GM12873 (cell line): Measurements from ENCODE around the gene PNLIP.

Experiments used
- TF ChIP-seq, protein P1 (sequence below): IDR thresholded peaks from 2 replicates; pipeline ENCODE4 v1.5.1; 2012; ENCODE audit warnings: low read depth, mild to moderate bottlenecking, moderate library complexity, low read length, control low read depth; ENCODE audit not compliant: insufficient read depth; ENCODE audit errors: missing control alignments

The PNLIP gene

DNA sequence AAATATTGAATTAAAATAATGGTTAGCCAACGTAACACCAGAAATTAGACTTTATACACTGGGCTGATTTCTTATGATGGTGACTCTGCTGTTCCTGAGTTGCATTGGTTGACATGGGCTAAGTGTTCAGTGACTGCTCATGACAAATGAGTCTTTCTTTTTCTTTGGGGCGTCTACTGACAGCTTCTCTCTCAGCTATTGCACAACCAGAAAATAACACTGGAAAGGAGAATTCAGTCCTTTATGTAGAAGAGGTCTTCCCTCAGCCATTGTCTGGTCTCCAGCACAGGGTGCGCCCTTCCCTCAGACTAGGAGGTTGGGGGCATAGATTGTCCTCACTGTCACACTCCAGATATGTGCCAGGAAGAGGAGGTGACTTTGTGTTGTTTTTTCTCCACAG lies 21.6 kb downstream of the PNLIP start:
- TF ChIP-seq, protein P1, sequence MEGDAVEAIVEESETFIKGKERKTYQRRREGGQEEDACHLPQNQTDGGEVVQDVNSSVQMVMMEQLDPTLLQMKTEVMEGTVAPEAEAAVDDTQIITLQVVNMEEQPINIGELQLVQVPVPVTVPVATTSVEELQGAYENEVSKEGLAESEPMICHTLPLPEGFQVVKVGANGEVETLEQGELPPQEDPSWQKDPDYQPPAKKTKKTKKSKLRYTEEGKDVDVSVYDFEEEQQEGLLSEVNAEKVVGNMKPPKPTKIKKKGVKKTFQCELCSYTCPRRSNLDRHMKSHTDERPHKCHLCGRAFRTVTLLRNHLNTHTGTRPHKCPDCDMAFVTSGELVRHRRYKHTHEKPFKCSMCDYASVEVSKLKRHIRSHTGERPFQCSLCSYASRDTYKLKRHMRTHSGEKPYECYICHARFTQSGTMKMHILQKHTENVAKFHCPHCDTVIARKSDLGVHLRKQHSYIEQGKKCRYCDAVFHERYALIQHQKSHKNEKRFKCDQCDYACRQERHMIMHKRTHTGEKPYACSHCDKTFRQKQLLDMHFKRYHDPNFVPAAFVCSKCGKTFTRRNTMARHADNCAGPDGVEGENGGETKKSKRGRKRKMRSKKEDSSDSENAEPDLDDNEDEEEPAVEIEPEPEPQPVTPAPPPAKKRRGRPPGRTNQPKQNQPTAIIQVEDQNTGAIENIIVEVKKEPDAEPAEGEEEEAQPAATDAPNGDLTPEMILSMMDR, result no peak

DNA sequence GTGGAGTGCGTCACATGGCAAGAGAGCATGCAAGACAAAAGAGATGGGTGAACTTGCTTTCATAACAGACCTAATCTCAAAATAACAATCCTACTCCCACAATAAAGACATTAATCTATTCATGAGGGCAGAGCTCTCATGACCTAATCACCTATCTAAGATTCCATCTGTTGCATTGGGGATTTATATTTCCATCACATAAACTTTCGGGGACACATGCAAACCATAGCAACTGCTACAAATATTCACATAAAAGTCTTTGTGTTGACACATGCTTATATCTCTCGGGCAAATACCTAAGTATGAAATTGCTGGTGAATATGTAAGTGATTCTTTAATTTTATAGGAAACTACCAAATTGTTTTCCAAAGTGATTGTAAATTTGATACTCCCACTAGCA lies 29.1 kb downstream of the PNLIP start:
- TF ChIP-seq, protein P1, result no peak

DNA sequence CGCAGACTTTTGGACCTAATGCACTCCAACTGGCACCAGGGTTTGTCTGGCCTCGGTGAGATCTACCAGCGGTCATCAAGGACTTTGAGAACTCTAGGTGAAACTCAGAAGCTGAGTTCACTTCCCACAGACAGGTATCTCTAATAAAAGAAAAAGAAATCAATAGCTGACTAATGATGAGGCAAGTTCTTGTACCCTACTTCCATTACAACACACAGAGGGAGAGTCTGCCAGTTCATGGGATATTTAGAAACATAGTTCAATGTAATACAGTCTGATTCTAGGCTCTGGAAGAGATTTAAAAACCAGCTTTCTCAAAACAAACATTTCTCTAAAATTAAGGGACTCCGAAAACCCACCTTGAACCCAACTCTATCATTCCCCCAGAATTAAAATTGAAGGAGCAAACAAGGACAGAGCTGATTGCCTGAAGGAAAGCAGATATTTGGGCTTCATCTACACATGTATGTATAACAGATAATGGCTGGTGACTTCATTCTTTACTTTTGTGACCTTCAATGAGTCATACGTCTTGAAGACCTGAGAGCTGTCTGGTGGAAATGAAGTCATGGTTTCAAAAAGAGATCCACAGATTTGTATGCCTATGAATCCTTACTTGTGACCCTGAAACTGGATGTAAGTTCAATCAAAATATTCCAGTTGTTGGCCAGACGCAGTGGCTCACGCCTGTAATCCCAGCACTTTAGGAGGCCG lies 42.3 kb downstream of the PNLIP start:
- TF ChIP-seq, protein P1, result no peak

DNA sequence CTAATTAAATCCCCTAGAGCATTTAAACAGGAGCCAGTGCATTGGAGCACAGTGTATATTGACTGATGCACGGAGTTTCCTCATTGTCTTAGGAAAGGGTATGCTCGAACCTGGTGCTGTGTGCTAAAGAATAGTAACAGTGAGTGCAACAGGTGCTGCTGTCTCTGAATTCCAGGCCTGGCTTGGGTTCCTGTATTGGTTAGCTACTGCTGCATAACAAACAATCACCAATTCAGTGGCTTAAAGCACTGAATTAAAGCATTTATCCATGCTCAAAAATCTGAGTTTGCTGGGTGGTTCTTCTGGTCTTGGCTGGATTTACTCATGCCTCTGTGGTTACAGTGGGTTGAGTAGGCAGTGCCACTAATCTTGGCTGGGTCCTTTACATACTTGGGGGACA lies 43.3 kb downstream of the PNLIP start:
- TF ChIP-seq, protein P1, result no peak

DNA sequence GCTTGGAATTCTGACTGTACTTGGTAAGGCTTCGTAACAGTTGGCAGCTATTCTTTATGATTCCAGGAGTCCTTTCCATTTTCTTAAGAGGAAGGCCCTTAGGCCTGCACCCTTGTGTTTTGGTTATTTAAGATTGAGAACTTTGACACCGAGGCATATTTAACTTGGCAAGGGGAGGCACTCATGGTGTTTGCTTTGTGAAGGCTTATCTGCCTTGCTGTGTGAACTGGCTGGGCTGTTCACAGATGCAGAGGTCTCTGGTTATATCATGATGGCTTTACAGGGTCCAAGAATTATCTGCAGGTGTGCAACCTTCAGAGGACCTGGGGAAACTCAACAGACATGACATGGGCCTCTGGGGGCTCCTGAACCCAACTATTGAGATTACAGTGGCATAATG lies 44.2 kb downstream of the PNLIP start:
- TF ChIP-seq, protein P1, result no peak

DNA sequence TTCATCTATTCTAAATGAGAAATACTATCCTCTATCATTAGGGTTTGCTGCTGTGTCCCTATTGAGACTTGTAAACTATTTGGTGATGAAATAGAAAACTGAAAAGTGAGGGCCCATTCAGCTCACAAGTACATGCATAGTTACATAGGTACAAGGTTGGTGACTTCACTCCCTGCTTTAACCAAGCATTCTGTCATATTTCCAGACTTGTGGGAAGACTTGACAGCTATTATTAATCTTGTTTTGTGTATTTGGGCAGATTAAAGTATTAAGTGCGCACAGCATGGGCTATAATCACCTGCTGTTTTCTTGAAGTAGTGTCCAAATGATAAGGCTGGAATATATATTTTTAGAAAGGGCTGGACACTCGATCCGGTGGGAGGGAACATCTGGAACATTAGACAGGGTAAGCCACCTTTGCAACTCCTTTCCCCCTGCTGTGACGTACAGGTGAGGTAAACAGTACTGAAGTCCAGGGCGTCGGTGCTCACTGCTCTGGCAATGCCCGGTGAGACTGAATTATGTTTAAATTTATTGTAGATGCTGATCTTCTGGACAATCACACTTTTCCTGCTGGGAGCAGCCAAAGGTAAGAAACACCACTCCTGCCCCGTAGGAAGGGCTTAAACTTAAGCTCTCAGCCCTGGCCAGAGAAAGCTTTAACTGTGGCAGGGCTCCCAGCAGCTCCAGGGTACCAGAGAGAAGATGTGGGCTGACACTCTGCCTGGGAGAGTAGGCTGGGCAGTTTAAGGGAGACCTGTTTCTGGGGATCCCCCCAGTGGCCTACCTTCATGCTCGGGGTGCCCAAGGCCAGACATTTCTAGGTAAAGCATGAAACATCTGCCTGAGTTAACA lies 45.1 kb downstream of the PNLIP start, which contains the start of gene PNLIPRP1:
Gene PNLIPRP1 (plus strand): TSS at position 370 of the 855 bp plus-strand sequence. CDS start 171 bp downstream, at position 541.
- TF ChIP-seq, protein P1, result no peak

DNA sequence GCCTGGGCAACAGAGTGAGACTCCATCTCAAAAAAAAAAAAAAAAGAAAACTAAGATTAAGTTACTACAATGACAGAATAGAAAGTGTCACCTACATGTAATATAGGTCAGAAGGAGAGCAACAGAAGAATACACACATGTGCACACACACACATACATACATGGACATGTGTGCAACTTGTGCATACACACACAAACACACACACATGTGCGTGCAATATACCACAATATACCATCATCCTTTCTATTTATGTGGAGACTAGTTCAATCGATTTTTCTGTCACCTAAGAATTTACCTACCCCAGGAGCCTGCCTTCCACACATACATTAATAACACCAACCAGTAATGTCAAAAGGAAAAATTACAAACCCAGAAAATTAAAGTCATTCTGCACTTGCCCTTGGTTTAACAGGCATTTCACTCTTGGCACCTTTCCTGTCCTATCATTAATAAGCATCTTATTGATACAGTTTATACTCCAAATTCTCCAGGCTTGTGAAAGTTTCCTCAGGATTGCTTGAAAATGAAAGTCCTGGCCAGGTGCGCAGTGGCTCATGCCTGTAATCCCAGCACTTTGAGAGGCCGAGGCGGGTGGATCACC lies 47.5 kb downstream of the PNLIP start:
- TF ChIP-seq, protein P1, result no peak
